Coronary artery (tissue), 2 donors: Measurements from ENCODE around the gene AKR7A2.

Experiments
- DNase-seq: peaks from one replicate; pipeline ENCODE4 v3.0.0-alpha.2; 2017; ENCODE audit warnings: low spot score
- H3K27ac ChIP-seq, 2 donors: fragments of 200-600 bp; sonication (generic); one replicate each; pipeline ENCODE4 v1.5.1; 2016 to 2019
- H3K4me3 ChIP-seq: fragments of 200-600 bp; sonication (generic); 2 replicates; pipeline ENCODE4 v1.5.1; 2016; ENCODE audit warnings: mild to moderate bottlenecking, moderate library complexity
- TF ChIP-seq, protein P1 (sequence below): fragments of 200-600 bp; sonication (generic); IDR thresholded peaks from one replicate; pipeline ENCODE4 v1.5.1; 2019; ENCODE audit warnings: antibody characterized with exemption

The AKR7A2 gene

DNA sequence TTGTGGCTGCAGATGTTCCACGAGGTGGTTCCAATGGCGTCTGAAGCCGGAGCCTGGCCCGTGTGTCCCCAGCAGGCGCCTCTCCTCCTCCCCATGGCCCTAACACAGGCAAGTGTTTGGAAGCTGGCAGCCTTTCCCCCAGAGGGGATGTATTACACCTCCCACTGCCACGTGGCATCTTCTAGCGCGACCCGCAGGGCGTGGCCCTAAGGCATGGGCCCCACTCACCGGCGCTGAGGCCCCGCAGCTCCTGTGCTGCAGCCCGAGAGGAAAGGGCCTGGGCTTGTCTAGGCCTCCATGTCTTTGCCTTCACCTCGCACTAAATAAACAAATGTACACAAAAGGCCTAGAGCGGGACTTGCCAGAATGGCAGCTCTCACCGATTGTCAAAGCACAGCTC is 38.1 kb upstream of the AKR7A2 start:
- TF ChIP-seq, protein P1, sequence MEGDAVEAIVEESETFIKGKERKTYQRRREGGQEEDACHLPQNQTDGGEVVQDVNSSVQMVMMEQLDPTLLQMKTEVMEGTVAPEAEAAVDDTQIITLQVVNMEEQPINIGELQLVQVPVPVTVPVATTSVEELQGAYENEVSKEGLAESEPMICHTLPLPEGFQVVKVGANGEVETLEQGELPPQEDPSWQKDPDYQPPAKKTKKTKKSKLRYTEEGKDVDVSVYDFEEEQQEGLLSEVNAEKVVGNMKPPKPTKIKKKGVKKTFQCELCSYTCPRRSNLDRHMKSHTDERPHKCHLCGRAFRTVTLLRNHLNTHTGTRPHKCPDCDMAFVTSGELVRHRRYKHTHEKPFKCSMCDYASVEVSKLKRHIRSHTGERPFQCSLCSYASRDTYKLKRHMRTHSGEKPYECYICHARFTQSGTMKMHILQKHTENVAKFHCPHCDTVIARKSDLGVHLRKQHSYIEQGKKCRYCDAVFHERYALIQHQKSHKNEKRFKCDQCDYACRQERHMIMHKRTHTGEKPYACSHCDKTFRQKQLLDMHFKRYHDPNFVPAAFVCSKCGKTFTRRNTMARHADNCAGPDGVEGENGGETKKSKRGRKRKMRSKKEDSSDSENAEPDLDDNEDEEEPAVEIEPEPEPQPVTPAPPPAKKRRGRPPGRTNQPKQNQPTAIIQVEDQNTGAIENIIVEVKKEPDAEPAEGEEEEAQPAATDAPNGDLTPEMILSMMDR = no peak
- DNase-seq = no peak
- no peak overlapping the region for H3K27ac ChIP-seq
- no peak overlapping the region for H3K4me3 ChIP-seq

DNA sequence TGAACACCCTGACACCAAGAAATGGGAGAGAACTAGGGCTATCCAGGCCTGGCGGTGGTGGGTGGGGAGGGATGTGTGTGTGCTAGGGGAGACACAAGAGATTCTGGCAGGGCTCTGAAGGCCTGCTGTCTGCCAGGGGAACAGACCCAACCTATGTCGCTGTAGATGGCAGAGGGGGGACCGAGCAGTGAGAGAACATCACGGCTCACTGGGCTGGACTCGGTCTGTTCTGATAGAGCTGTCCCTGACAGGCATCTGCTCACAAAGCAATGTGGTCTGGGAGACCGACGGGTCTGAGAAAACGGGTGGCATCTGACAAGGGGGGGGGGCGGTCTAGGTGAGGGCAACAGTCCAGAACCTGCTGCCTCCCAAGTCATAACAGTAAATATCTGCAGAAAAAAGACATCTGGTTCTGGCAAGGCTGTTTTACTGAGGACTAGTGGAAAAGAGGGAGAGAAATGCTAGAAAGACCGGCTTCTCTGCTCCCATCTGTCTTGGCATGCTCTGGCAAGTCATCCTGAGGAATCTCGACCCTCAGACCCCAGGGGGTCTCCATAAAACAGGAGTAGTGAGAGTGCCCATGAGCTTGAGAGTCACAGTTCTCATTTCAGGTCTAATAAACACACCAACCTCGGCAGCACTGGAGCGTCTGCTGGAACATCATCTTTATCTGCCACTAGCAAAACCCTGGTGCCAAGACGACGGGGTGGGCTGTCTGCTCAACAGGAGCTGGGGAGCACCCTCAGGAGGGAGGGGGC is 36.7 kb upstream of the AKR7A2 start:
- Histone ChIP-seq H3K4me3 (no peak overlapping the region), H3K27ac (no peak overlapping the region)
- DNase-seq = no peak
- TF ChIP-seq, protein P1 = no peak

DNA sequence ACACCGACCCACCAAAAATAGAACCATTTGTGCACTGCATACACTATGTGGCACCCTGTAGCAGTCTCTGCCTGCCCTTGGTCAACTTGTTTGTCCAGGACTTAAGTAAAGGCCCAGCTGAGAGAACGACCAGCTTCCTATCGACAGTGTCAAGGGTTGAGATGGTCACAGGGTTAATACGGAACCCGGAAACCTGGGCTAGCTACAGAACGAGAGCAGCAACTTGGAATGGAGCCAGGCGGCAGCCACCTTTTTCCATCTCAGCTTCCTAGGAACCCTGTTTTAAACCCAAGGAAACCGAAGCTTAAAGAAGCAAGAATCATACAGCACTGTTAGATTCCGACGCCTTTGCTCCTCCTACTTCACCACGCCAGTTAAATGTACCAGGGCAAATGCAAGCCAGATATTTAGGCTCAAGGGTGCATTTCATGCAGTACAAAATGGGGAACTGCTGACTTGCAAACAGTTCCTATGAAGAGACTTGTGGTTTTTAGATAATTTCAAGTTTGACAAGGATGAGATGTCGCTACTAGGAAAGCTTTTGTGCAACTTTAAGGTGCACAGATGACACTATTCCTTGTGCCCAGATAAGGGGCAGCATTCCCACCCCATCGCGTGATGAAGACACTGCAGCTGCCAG is 35.7 kb upstream of the AKR7A2 start:
- TF ChIP-seq, protein P1 = no peak
- no peak for DNase-seq
- Histone ChIP-seq H3K4me3 (no peak overlapping the region), H3K27ac (no peak overlapping the region)

DNA sequence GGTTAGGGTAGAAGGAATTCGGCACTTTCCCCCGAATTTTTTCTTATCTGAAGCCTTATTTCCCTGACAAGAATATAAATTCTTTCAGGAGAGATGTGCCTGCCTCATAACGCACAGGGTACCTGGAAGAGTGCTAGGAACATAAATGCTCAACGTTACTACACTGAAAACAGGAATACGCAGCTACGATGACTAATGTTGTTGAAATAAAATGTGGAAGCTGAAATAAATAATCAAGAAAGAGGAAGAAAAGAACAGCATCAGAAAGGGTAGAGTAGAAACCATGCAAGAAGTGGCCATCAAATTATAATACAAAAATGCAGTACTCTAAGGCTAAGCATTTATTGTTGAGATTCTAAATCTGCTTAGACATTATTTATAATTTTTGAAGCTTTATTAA is 34.1 kb upstream of the AKR7A2 start:
- TF ChIP-seq, protein P1 = no peak

DNA sequence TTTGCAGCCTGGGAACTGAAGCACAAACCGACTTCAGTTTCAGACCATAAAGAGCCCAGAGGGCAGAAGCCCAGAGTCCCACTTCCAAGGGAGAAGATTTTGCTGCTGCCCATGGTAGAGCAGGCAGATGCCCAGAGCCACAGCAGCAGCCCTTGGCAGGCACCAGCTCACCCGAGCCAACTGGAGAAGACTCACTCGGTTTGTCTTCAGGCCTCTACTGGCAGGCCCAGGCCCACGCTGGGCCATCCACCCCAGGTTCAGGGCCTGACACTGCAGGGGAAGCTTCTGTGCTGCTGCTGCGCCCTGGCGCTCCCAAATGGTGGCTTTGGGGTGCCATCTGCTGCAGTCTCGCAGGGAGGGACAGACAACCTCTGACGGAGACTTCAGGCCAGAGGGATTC is 33.4 kb upstream of the AKR7A2 start:
- TF ChIP-seq, protein P1 = no peak
- no peak for DNase-seq
- no peak overlapping the region for H3K4me3 ChIP-seq
- H3K27ac ChIP-seq = no peak overlapping the region

More for the DNA sequence above, 34.1 kb upstream of the AKR7A2 start:
- Histone ChIP-seq H3K4me3 (no peak overlapping the region), H3K27ac (no peak overlapping the region)
- no peak for DNase-seq

DNA sequence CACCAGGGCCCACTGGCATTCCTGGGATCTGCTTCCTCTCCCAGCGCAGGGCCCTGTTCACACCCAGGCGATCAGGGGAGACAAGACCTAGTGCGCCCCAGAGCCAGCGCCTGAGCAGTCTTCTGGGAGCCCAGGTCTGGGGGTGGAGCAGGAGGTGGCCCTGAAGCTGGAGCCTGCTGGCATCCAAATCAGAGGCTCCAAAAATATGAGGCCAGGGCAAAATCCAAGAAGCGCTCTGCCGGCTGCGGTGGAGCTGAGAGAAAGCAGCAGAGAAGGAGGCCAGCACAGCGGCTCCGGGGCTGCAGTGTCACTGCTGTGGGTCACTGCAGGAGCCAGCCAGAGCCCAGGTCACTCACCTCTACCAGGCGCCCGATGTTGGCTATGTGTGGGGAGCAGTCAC is 32.9 kb upstream of the AKR7A2 start:
- no peak overlapping the region for H3K4me3 ChIP-seq
- TF ChIP-seq, protein P1 = no peak
- H3K27ac ChIP-seq = no peak overlapping the region
- no peak for DNase-seq

DNA sequence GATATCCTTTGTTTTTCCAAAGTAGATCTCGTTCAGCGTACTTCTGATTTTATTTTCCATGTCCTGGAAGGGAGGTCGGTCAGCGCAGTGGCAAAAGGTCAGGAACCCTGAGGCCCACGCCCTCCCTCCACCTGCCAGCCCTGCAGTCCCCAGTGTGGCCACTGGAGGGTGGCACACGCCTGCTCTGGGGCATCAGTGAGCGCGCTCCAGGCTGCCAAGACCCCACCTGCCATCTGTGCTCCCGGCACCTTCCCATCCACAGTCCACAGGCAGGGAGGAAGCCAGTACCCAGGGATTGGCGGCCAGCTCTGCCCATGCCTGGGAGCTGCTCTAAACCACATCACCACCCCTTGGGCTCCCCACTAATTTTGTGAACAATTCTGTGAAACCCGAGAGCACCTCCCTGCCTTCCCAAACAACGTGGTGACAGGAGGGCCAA is 32.4 kb upstream of the AKR7A2 start:
- DNase-seq = no peak
- TF ChIP-seq, protein P1 = peak; percentile 81
- Histone ChIP-seq H3K4me3 (no peak overlapping the region), H3K27ac (peak overlapping the region in 1 of 2 donors; percentile 21)
